HepG2 (cell line): Measurements from ENCODE around the gene FAM50A. TPM values are rescaled to one million over a fixed set of nuclear protein-coding genes. Genes with fewer than 3 reads are reported as not detected.

Source experiments
- AGO1 ChIP-seq: fragments of 200-400 bp; formaldehyde crosslinking; IDR thresholded peaks from 2 replicates; pipeline ENCODE4 v1.6.1; 2017; ENCODE audit warnings: mild to moderate bottlenecking, low read depth, low read length, moderate library complexity; ENCODE audit not compliant: poor library complexity, severe bottlenecking
- AGO2 ChIP-seq: fragments of 200-400 bp; formaldehyde crosslinking; optimal IDR thresholded peaks from 2 replicates; pipeline ENCODE3; 2017; ENCODE audit warnings: mild to moderate bottlenecking, low read depth, low read length, moderate library complexity
- AHDC1 ChIP-seq: sonication (generic); formaldehyde crosslinking; IDR thresholded peaks from 2 replicates; pipeline ENCODE4 v1.5.1; 2020; ENCODE audit warnings: mild to moderate bottlenecking, missing genetic modification reagents, borderline replicate concordance
- CCAR2 ChIP-seq: fragments of 200-400 bp; formaldehyde crosslinking; optimal IDR thresholded peaks from 2 replicates; pipeline ENCODE3; 2018; ENCODE audit warnings: low read depth, mild to moderate bottlenecking, low read length, moderate library complexity
- FLYWCH1 ChIP-seq: sonication (generic); formaldehyde crosslinking; IDR thresholded peaks from 2 replicates; pipeline ENCODE4 v1.8.1; 2023; ENCODE audit warnings: mild to moderate bottlenecking, missing genetic modification reagents
- LCORL ChIP-seq, 2 experiments: fragments of 450-650 bp in 1 of 2; sonication (generic) in 1 of 2; formaldehyde crosslinking in 1 of 2; IDR thresholded peaks; 2 replicates each; pipeline versions ENCODE4 v1.5.0 to v1.6.1; 2017 to 2020; ENCODE audit warnings: antibody characterized with exemption in 1 of 2, missing genetic modification reagents in 1 of 2
- MATR3 ChIP-seq: sonication (generic); formaldehyde crosslinking; IDR thresholded peaks from 2 replicates; pipeline ENCODE4 v1.4.0; 2020; ENCODE audit warnings: missing genetic modification reagents
- NAIF1 ChIP-seq: sonication (generic); formaldehyde crosslinking; IDR thresholded peaks from 2 replicates; pipeline ENCODE4 v1.5.0; 2020; ENCODE audit warnings: mild to moderate bottlenecking, missing genetic modification reagents, borderline replicate concordance
- RBFOX2 ChIP-seq: fragments of 200-400 bp; formaldehyde crosslinking; IDR thresholded peaks from 2 replicates; pipeline ENCODE4 v1.6.1; 2017; ENCODE audit warnings: low read depth, mild to moderate bottlenecking, low read length
- ZNF121 ChIP-seq: sonication (generic); formaldehyde crosslinking; IDR thresholded peaks from 2 replicates; pipeline ENCODE4 v1.5.0; 2020; ENCODE audit warnings: mild to moderate bottlenecking, missing genetic modification reagents
- ZNF234 ChIP-seq: sonication (generic); formaldehyde crosslinking; conservative IDR thresholded peaks from 2 replicates; pipeline ENCODE4 v1.5.1; 2020; ENCODE audit warnings: mild to moderate bottlenecking, missing genetic modification reagents
- ZNF446 ChIP-seq: sonication (generic); formaldehyde crosslinking; IDR thresholded peaks from 2 replicates; pipeline ENCODE4 v1.5.0; 2020; ENCODE audit warnings: mild to moderate bottlenecking, missing genetic modification reagents
- ZNF510 ChIP-seq: sonication (generic); formaldehyde crosslinking; IDR thresholded peaks from 2 replicates; pipeline ENCODE4 v1.4.0; 2020; ENCODE audit warnings: low read depth, mild to moderate bottlenecking, missing genetic modification reagents
- ZNF577 ChIP-seq: sonication (generic); formaldehyde crosslinking; IDR thresholded peaks from 2 replicates; pipeline ENCODE4 v1.4.0; 2020; ENCODE audit warnings: mild to moderate bottlenecking, low read depth, missing genetic modification reagents, borderline replicate concordance
- ZNF660 ChIP-seq: sonication (generic); formaldehyde crosslinking; IDR thresholded peaks from 2 replicates; pipeline ENCODE4 v1.5.1; 2020; ENCODE audit warnings: mild to moderate bottlenecking, low read depth, missing genetic modification reagents, borderline replicate concordance
- ZNF800 ChIP-seq: sonication (generic); formaldehyde crosslinking; IDR thresholded peaks from 2 replicates; pipeline ENCODE4 v1.4.0; 2020; ENCODE audit warnings: missing genetic modification reagents
- ZSCAN21 ChIP-seq: sonication (generic); formaldehyde crosslinking; IDR thresholded peaks from 2 replicates; pipeline ENCODE4 v1.8.0; 2022; ENCODE audit warnings: mild to moderate bottlenecking, missing genetic modification reagents, moderate library complexity, borderline replicate concordance
- polyA plus RNA-seq, 8 experiments: library from polyadenylated mRNA; depleted of rRNA in 3 of 8; stranded (reverse) in 7 of 8; unstranded in 1 of 8; fragments of >200 nt; fragmentation: Illumina TruSeq in 4 of 8; extraction: Trizol in 4 of 8; gene quantifications; 2 replicates each; pipeline versions ENCODE4 v1.2.1 to v1.2.3, GENCODE V29; 2011 to 2016; ENCODE audit warnings: low read depth in 4 of 8, missing spikeins in 1 of 8, mixed read lengths in 1 of 8; ENCODE audit not compliant: insufficient read depth in 1 of 8
- total RNA-seq, 5 experiments: library from RNA; depleted of rRNA; stranded (reverse); fragments of >200 nt; fragmentation: Illumina TruSeq; extraction: Trizol; gene quantifications; 2 replicates each; pipeline ENCODE4 v1.2.3, GENCODE V29; 2016; ENCODE audit warnings: low read depth in 1 of 5

FAM50A gene
- total and polyA plus RNA-seq, 2 of the 13 experiments (the other 11 are each of a cell fraction or from before 2014, with no cell fraction given), result 30.7 to 40.7 TPM

DNA sequence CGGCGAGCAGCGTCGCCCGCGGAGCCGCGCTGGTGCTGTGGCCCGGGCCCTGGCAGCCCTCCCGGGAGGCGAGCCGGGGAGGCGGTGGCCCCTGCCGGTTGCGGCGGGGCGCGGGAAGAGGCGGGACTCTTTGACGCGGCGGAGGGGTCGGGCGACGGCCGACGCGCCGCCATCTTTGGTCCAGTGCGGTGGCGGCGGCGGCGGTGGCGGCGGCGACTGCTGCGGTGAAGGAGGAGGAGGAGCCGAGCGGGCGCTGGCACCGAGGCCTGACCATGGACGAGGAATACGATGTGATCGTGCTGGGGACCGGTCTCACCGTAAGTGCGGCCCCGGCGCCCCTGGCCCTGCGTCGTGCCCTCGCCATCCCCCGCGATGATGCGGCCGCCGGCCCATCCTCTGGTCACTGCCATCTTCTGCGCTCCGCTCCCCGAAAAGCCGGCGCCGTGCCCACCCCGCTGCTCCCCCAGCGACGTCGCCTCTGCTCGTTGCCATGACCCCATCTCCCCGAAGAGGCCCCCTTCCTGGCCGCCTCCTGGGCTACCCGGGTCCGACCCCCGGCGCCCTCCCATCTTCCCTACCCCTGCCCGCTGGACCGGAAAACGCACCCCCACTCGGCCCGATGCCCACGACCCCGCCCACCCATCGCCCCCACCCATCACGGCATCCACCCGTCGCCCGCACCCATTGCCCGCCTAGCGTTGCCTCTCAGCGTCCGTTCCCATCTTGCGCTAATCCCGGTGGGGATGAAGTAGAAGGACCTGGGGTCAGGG lies 6.8 kb upstream of the FAM50A start, which contains the start of gene GDI1 (continued):
- no peak for TF ChIP-seq AHDC1
- peak; percentile 76 for TF ChIP-seq AGO1
- TF ChIP-seq FLYWCH1 (CRISPR knock-in tag), result no peak
- TF ChIP-seq ZNF577 (CRISPR knock-in tag), result no peak
- peak; percentile 72 for TF ChIP-seq RBFOX2
- no peak for TF ChIP-seq AGO2
- no peak for TF ChIP-seq ZNF121 (CRISPR knock-in tag)
- TF ChIP-seq MATR3 (CRISPR knock-in tag), result no peak
- no peak for TF ChIP-seq ZNF800 (CRISPR knock-in tag)
- TF ChIP-seq CCAR2, result no peak
- no peak for TF ChIP-seq ZNF446
- TF ChIP-seq ZNF510, result no peak
- no peak for TF ChIP-seq ZNF660 (CRISPR knock-in tag)
- no peak for TF ChIP-seq LCORL (IDR thresholded peaks at IDR 0.05)
- no peak for TF ChIP-seq LCORL (CRISPR knock-in tag; IDR thresholded peaks at IDR 0.05)
- TF ChIP-seq ZSCAN21, result no peak
- no peak for TF ChIP-seq NAIF1 (CRISPR knock-in tag)
- TF ChIP-seq ZNF234 (CRISPR knock-in tag), result no peak
